DOHH2 (cell line): ENCODE measurements around the gene FGF9.

ENCODE experiments used
- H3F3A ChIP-seq: fragments of 200-600 bp; sonication (generic), shearing (Covaris generic); 2 replicates; pipeline ENCODE4 v1.6.0; 2016; ENCODE audit warnings: antibody characterized with exemption, mild to moderate bottlenecking; ENCODE audit not compliant: control insufficient read depth, insufficient read depth
- H3K27ac ChIP-seq: fragments of 200-600 bp; sonication (generic); 2 replicates; pipeline ENCODE4 v1.5.1; 2014; ENCODE audit warnings: low read depth, mild to moderate bottlenecking, low read length, moderate library complexity
- H3K27me3 ChIP-seq: fragments of 200-600 bp; sonication (generic); 2 replicates; pipeline ENCODE4 v1.6.1; 2014; ENCODE audit warnings: mild to moderate bottlenecking, low read length, mixed read lengths; ENCODE audit not compliant: control insufficient read depth
- H3K36me3 ChIP-seq: fragments of 200-600 bp; sonication (generic); 2 replicates; pipeline ENCODE4 v1.6.1; 2014; ENCODE audit warnings: mild to moderate bottlenecking, low read length, moderate library complexity, mixed read lengths; ENCODE audit not compliant: control insufficient read depth
- H3K4me1 ChIP-seq: fragments of 200-600 bp; sonication (generic); 2 replicates; pipeline ENCODE4 v1.6.1; 2014; ENCODE audit warnings: mild to moderate bottlenecking, low read length, mixed read lengths; ENCODE audit not compliant: control insufficient read depth
- H3K4me2 ChIP-seq: fragments of 200-600 bp; sonication (generic); 2 replicates; pipeline ENCODE4 v1.6.0; 2014; ENCODE audit warnings: mild to moderate bottlenecking, low read length, moderate library complexity
- H3K4me3 ChIP-seq: fragments of 200-600 bp; sonication (generic); 2 replicates; pipeline ENCODE4 v1.5.1; 2014; ENCODE audit warnings: mild to moderate bottlenecking, low read length, mixed read lengths
- H3K79me2 ChIP-seq: fragments of 200-600 bp; sonication (generic); 2 replicates; pipeline ENCODE4 v1.6.1; 2014; ENCODE audit warnings: mild to moderate bottlenecking, low read length, mixed read lengths; ENCODE audit not compliant: control insufficient read depth
- H3K9me2 ChIP-seq: fragments of 200-600 bp; sonication (generic); replicated peaks from 2 replicates; pipeline ENCODE4 v1.6.1; 2014; ENCODE audit warnings: mild to moderate bottlenecking, low read length, mixed read lengths; ENCODE audit not compliant: control insufficient read depth
- H3K9me3 ChIP-seq: fragments of 200-600 bp; sonication (generic); 2 replicates; pipeline ENCODE4 v1.6.1; 2014; ENCODE audit warnings: antibody characterized with exemption, low read length, mixed read lengths; ENCODE audit not compliant: control insufficient read depth, insufficient read depth
- H4K20me1 ChIP-seq: fragments of 200-600 bp; sonication (generic); 2 replicates; pipeline ENCODE4 v1.6.0; 2014; ENCODE audit warnings: low read depth, mild to moderate bottlenecking, antibody characterized with exemption, low read length, moderate library complexity; ENCODE audit not compliant: control insufficient read depth, insufficient read depth
- CTCF ChIP-seq: fragments of 200-600 bp; sonication (generic); IDR thresholded peaks from one replicate; pipeline ENCODE4 v1.5.1; 2014; ENCODE audit warnings: antibody characterized with exemption, mild to moderate bottlenecking, low read depth, low read length; ENCODE audit not compliant: poor library complexity, severe bottlenecking
- EZH2phosphoT487 ChIP-seq: fragments of 200-600 bp; sonication (generic); IDR thresholded peaks from 2 replicates; pipeline ENCODE4 v1.6.1; 2017; ENCODE audit warnings: borderline replicate concordance, mild to moderate bottlenecking, antibody characterized with exemption, low read length, moderate library complexity, mixed read lengths

Gene FGF9

GRCh38 chr13:21733475-21734263, 62.8 kb downstream of the FGF9 start:
- Histone ChIP-seq H3K27me3 (no peaks in the 10 kb centered on the region), H3K27ac (no peak overlapping the region), H3F3A (no peaks in the 10 kb centered on the region), H4K20me1 (no peaks in the 10 kb centered on the region), H3K36me3 (no peaks in the 10 kb centered on the region), H3K9me3 (no peaks in the 10 kb centered on the region), H3K4me1 (no peaks in the 10 kb centered on the region), H3K9me2 (no peaks in the 10 kb centered on the region), H3K79me2 (no peaks in the 10 kb centered on the region), H3K4me3 (no peak overlapping the region), H3K4me2 (no peak overlapping the region)
- TF ChIP-seq EZH2phosphoT487 (no peak), CTCF (no peak)

- TF ChIP-seq CTCF (no peak), EZH2phosphoT487 (no peak)
- Histone ChIP-seq H4K20me1 (no peaks in the 10 kb centered on the region), H3K27ac (no peak overlapping the region), H3K79me2 (no peaks in the 10 kb centered on the region), H3K4me1 (no peaks in the 10 kb centered on the region), H3K9me3 (no peaks in the 10 kb centered on the region), H3K4me3 (no peak overlapping the region), H3K27me3 (no peaks in the 10 kb centered on the region), H3K9me2 (no peaks in the 10 kb centered on the region), H3F3A (no peaks in the 10 kb centered on the region), H3K4me2 (no peak overlapping the region), H3K36me3 (no peaks in the 10 kb centered on the region)
Observed at GRCh38 chr13:21734961-21735360, 64.1 kb downstream of the FGF9 start.

- no peaks in the 10 kb centered on the region for H4K20me1 ChIP-seq
- no peaks in the 10 kb centered on the region for H3K9me3 ChIP-seq
- no peak overlapping the region for H3K4me2 ChIP-seq
- H3K27me3 ChIP-seq = no peaks in the 10 kb centered on the region
- no peaks in the 10 kb centered on the region for H3K9me2 ChIP-seq
- no peaks in the 10 kb centered on the region for H3K36me3 ChIP-seq
- H3K4me3 ChIP-seq = no peak overlapping the region
- H3K4me1 ChIP-seq = no peaks in the 10 kb centered on the region
- TF ChIP-seq CTCF (no peak), EZH2phosphoT487 (no peak)
- H3K79me2 ChIP-seq = no peaks in the 10 kb centered on the region
- no peak overlapping the region for H3K27ac ChIP-seq
- no peaks in the 10 kb centered on the region for H3F3A ChIP-seq
Observed at GRCh38 chr13:21735701-21736401, 65.0 kb downstream of the FGF9 start.
